H1 (cell line): ENCODE data around the gene EPHB3. TPM values are rescaled to one million over a fixed set of nuclear protein-coding genes. Genes with fewer than 3 reads are reported as not detected.

ENCODE experiments used
- BCL11A ChIP-seq, 2 experiments: IDR thresholded peaks; one replicate each; pipeline ENCODE4 v1.6.1; 2011; ENCODE audit warnings: low read depth in 2 of 2, low read length in 2 of 2, mild to moderate bottlenecking in 2 of 2
- CTBP2 ChIP-seq: IDR thresholded peaks from 2 replicates; pipeline ENCODE4 v1.7.0; 2011; ENCODE audit warnings: borderline replicate concordance, mild to moderate bottlenecking, moderate library complexity, mixed read lengths, low read length; ENCODE audit not compliant: insufficient read depth, insufficient read length
- EGR1 ChIP-seq: IDR thresholded peaks from 2 replicates; pipeline ENCODE4 v1.6.1; 2011; ENCODE audit warnings: low read depth, low read length, borderline replicate concordance
- HDAC6 ChIP-seq: IDR thresholded peaks from one replicate; pipeline ENCODE4 v1.7.1; 2012; ENCODE audit warnings: low read depth, mild to moderate bottlenecking, inconsistent platforms, low read length, moderate library complexity
- SAP30 ChIP-seq: fragments of 300-600 bp; sonication (generic); IDR thresholded peaks from 2 replicates; pipeline ENCODE4 v1.7.1; 2012; ENCODE audit warnings: low read length, moderate library complexity, mild to moderate bottlenecking, inconsistent platforms; ENCODE audit not compliant: insufficient read depth, insufficient replicate concordance
- SP4 ChIP-seq: IDR thresholded peaks from 2 replicates; pipeline ENCODE4 v1.6.1; 2012; ENCODE audit warnings: low read length, inconsistent platforms
- polyA plus RNA-seq, 7 experiments: library from polyadenylated mRNA; depleted of rRNA in 3 of 7; stranded (reverse) in 5 of 7; unstranded in 2 of 7; fragments of >200 nt in 5 of 7; fragments of 200-250 nt in 2 of 7; gene quantifications; 1 replicate in 5 of 7; 2 replicates in 1 of 7; 4 replicates in 1 of 7; pipeline versions ENCODE4 v1.2.1 to v1.2.3, GENCODE V29; 2011 to 2013; ENCODE audit warnings: missing spikeins in 2 of 7, mixed read lengths in 2 of 7
- total RNA-seq: library from RNA; stranded (reverse); fragmentation: NEBNext Ultra II Directional; extraction: Animal tissue kit (Norgen Biotek cat#: 25700); gene quantifications from 2 replicates; pipeline ENCODE4 v1.2.1, GENCODE V29; 2021
- TF ChIP-seq, protein P1 (sequence below): IDR thresholded peaks from 2 replicates; pipeline ENCODE4 v1.6.1; 2012; ENCODE audit warnings: low read length, inconsistent platforms
- TF ChIP-seq, protein P2 (sequence below): IDR thresholded peaks from 2 replicates; pipeline ENCODE4 v1.6.1; 2012; ENCODE audit warnings: inconsistent platforms
- TF ChIP-seq, protein P3 (sequence below): fragments of 300-600 bp; sonication (generic); IDR thresholded peaks from 2 replicates; pipeline ENCODE4 v1.7.1; 2012; ENCODE audit warnings: low read length, moderate library complexity, mild to moderate bottlenecking, inconsistent platforms; ENCODE audit not compliant: insufficient replicate concordance

The EPHB3 gene
- total and polyA plus RNA-seq, 2 of the 8 experiments (the other 6 are each of a cell fraction or from before 2014, with no cell fraction given) = 0.41 to 0.91 TPM

DNA sequence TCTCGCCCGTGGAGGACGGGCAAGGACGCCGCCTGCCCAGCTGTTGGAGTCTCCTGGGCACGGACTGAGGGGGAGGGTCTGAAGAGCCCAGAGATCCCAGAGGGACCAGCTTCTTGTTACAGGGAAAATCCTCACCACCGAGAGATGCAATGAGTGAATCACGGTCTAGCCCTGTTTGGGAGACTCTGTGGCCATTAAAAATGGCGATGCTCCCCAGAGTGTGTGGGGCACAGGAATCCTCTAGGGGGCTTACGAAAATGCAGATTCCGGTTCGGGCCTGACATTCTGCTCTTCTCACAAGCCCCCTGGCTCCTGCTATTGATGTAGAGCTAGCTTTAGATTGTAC lies 35.5 kb upstream of the EPHB3 start (continued):
- TF ChIP-seq, protein P1, sequence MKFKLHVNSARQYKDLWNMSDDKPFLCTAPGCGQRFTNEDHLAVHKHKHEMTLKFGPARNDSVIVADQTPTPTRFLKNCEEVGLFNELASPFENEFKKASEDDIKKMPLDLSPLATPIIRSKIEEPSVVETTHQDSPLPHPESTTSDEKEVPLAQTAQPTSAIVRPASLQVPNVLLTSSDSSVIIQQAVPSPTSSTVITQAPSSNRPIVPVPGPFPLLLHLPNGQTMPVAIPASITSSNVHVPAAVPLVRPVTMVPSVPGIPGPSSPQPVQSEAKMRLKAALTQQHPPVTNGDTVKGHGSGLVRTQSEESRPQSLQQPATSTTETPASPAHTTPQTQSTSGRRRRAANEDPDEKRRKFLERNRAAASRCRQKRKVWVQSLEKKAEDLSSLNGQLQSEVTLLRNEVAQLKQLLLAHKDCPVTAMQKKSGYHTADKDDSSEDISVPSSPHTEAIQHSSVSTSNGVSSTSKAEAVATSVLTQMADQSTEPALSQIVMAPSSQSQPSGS = no peak
- no peak for TF ChIP-seq EGR1
- TF ChIP-seq, protein P2, sequence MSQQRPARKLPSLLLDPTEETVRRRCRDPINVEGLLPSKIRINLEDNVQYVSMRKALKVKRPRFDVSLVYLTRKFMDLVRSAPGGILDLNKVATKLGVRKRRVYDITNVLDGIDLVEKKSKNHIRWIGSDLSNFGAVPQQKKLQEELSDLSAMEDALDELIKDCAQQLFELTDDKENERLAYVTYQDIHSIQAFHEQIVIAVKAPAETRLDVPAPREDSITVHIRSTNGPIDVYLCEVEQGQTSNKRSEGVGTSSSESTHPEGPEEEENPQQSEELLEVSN = no peak; the same call in 1 of the 2 replicates
- no peak for TF ChIP-seq CTBP2
- TF ChIP-seq, protein P3, sequence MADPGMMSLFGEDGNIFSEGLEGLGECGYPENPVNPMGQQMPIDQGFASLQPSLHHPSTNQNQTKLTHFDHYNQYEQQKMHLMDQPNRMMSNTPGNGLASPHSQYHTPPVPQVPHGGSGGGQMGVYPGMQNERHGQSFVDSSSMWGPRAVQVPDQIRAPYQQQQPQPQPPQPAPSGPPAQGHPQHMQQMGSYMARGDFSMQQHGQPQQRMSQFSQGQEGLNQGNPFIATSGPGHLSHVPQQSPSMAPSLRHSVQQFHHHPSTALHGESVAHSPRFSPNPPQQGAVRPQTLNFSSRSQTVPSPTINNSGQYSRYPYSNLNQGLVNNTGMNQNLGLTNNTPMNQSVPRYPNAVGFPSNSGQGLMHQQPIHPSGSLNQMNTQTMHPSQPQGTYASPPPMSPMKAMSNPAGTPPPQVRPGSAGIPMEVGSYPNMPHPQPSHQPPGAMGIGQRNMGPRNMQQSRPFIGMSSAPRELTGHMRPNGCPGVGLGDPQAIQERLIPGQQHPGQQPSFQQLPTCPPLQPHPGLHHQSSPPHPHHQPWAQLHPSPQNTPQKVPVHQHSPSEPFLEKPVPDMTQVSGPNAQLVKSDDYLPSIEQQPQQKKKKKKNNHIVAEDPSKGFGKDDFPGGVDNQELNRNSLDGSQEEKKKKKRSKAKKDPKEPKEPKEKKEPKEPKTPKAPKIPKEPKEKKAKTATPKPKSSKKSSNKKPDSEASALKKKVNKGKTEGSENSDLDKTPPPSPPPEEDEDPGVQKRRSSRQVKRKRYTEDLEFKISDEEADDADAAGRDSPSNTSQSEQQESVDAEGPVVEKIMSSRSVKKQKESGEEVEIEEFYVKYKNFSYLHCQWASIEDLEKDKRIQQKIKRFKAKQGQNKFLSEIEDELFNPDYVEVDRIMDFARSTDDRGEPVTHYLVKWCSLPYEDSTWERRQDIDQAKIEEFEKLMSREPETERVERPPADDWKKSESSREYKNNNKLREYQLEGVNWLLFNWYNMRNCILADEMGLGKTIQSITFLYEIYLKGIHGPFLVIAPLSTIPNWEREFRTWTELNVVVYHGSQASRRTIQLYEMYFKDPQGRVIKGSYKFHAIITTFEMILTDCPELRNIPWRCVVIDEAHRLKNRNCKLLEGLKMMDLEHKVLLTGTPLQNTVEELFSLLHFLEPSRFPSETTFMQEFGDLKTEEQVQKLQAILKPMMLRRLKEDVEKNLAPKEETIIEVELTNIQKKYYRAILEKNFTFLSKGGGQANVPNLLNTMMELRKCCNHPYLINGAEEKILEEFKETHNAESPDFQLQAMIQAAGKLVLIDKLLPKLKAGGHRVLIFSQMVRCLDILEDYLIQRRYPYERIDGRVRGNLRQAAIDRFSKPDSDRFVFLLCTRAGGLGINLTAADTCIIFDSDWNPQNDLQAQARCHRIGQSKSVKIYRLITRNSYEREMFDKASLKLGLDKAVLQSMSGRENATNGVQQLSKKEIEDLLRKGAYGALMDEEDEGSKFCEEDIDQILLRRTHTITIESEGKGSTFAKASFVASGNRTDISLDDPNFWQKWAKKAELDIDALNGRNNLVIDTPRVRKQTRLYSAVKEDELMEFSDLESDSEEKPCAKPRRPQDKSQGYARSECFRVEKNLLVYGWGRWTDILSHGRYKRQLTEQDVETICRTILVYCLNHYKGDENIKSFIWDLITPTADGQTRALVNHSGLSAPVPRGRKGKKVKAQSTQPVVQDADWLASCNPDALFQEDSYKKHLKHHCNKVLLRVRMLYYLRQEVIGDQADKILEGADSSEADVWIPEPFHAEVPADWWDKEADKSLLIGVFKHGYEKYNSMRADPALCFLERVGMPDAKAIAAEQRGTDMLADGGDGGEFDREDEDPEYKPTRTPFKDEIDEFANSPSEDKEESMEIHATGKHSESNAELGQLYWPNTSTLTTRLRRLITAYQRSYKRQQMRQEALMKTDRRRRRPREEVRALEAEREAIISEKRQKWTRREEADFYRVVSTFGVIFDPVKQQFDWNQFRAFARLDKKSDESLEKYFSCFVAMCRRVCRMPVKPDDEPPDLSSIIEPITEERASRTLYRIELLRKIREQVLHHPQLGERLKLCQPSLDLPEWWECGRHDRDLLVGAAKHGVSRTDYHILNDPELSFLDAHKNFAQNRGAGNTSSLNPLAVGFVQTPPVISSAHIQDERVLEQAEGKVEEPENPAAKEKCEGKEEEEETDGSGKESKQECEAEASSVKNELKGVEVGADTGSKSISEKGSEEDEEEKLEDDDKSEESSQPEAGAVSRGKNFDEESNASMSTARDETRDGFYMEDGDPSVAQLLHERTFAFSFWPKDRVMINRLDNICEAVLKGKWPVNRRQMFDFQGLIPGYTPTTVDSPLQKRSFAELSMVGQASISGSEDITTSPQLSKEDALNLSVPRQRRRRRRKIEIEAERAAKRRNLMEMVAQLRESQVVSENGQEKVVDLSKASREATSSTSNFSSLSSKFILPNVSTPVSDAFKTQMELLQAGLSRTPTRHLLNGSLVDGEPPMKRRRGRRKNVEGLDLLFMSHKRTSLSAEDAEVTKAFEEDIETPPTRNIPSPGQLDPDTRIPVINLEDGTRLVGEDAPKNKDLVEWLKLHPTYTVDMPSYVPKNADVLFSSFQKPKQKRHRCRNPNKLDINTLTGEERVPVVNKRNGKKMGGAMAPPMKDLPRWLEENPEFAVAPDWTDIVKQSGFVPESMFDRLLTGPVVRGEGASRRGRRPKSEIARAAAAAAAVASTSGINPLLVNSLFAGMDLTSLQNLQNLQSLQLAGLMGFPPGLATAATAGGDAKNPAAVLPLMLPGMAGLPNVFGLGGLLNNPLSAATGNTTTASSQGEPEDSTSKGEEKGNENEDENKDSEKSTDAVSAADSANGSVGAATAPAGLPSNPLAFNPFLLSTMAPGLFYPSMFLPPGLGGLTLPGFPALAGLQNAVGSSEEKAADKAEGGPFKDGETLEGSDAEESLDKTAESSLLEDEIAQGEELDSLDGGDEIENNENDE = no peak
- no peak for TF ChIP-seq BCL11A (IDR thresholded peaks at IDR 0.05; ENCODE audit: low read depth in 2 of 2, low read length in 2 of 2)
- no peak for TF ChIP-seq HDAC6
- TF ChIP-seq SP4 = no peak
- no peak for TF ChIP-seq SAP30
